Immature natural killer cell (primary cell): Measurements from ENCODE around the gene PDE3A. TPM values are rescaled to one million over a fixed set of nuclear protein-coding genes. Genes with fewer than 3 reads are reported as not detected.
A peak's percentile ranks its signal among the peaks of the same experiment; 100 is the strongest.
"Not testable (repeated sequence)": the region's sequence is repeated elsewhere in the genome, so short reads cannot be mapped to it uniquely, and the experiment has no call there.

ENCODE experiments used
- DNase-seq, 3 donors: peaks; one replicate each; pipeline ENCODE4 v3.0.0; 2022; ENCODE audit warnings: mixed read lengths in 1 of 3
- H3K27ac Mint-ChIP-seq, 6 donors: one replicate each; pipeline ENCODE4 v1.8.0; 2020; ENCODE audit warnings: mixed read lengths in 6 of 6, mild to moderate bottlenecking in 5 of 6, inconsistent platforms in 4 of 6, moderate library complexity in 3 of 6
- H3K27me3 Mint-ChIP-seq, 3 donors: one replicate each; pipeline ENCODE4 v1.8.0; 2020 to 2021; ENCODE audit warnings: low read depth in 3 of 3, mild to moderate bottlenecking in 3 of 3, mixed read lengths in 3 of 3, moderate library complexity in 3 of 3, inconsistent platforms in 1 of 3
- H3K36me3 Mint-ChIP-seq, 3 donors: one replicate each; pipeline ENCODE4 v1.8.0; 2020; ENCODE audit warnings: mixed read lengths in 3 of 3, inconsistent platforms in 2 of 3, mild to moderate bottlenecking in 2 of 3
- H3K4me1 Mint-ChIP-seq, 2 donors: one replicate each; pipeline ENCODE4 v1.8.0; 2020; ENCODE audit warnings: inconsistent platforms in 2 of 2, mild to moderate bottlenecking in 2 of 2, mixed read lengths in 2 of 2, moderate library complexity in 1 of 2
- H3K4me3 Mint-ChIP-seq, 5 donors: one replicate each; pipeline ENCODE4 v1.8.0; 2020; ENCODE audit warnings: mild to moderate bottlenecking in 5 of 5, mixed read lengths in 5 of 5, inconsistent platforms in 3 of 5, moderate library complexity in 3 of 5
- H3K9me3 Mint-ChIP-seq, 6 donors: one replicate each; pipeline ENCODE4 v1.8.0; 2020; ENCODE audit warnings: mild to moderate bottlenecking in 6 of 6, mixed read lengths in 6 of 6, inconsistent platforms in 4 of 6, moderate library complexity in 3 of 6
- polyA plus RNA-seq, 3 donors: library from polyadenylated mRNA; unstranded; fragments of 300-500 nt; fragmentation: Illumina TruSeq; gene quantifications; one replicate each; pipeline ENCODE4 v1.2.3, GENCODE V29; 2021

Gene PDE3A
- polyA plus RNA-seq: under 1 TPM in 1 of 3 donors, not detected in 2; 0.08 TPM

DNA sequence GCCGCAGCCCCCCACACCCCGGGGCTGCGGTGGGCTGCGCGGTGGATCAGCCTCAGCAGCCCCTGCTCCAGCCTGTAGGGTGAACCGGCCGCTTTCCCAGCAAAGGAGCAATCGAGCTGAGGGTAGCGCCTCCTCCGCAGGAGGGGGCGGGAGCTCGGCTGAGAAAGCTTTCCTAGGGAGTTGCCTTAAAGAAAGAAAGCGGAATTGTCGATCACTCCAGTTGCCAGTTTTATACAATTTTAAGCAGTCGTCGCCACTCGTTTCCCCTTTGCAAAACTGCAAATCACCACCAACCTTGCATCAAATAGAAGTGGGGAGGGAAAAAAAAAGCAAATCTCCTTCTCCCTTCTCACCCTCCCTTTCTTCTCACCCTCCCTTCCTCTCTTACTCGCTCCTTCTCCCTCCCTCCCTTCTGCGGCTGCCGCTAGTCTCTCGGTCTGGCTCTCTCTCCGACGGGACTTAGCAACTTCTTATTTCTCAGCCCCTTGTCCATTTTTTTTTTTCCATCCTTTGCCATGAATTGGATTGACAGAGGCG lies at the start of gene PDE3A:
Gene PDE3A, plus strand, starts transcription at position 424 of the 537 bp plus-strand sequence. CDS start 748 bp downstream, outside the sequence.
- peaks cover 9 to 22% (median 20%) of the 10 kb centered on the region in 3 donors for H3K27me3 Mint-ChIP-seq
- peaks cover 19 to 21% of the 10 kb centered on the region in 2 donors for H3K4me1 Mint-ChIP-seq
- H3K36me3 Mint-ChIP-seq: no peaks in the 10 kb centered on the region

DNA sequence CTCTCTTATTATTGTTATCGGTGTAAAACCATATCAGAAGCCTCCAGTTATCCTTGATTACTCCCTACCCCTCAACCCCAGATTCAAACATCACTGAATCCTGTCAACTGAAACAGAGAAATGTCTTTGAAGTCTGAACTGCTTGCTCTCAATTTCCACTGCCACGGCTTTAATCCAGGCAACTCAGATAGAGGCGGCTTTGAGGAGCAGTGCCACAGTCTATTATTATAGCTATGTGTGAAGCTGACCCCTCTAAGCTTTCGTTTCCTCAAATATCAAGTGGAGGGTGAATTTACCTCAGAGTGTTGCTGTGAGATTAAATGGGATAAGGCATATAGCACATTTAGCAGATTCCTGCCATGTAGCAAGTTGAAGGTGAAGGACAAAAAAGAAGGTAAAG lies 49.0 kb upstream of the PDE3A start:
- H3K4me3 Mint-ChIP-seq: no peak overlapping the region
- no peaks in the 10 kb centered on the region for H3K36me3 Mint-ChIP-seq
- no peak for DNase-seq
- H3K9me3 Mint-ChIP-seq: no peaks in the 10 kb centered on the region
- no peaks in the 10 kb centered on the region for H3K4me1 Mint-ChIP-seq
- H3K27ac Mint-ChIP-seq: no peak overlapping the region
- peaks cover 0 to 2% (median 0%) of the 10 kb centered on the region in 3 donors for H3K27me3 Mint-ChIP-seq

More for the DNA sequence above, at the start of gene PDE3A:
- Mint-ChIP-seq H3K27ac (no peak within 1 kb of the TSS), H3K9me3 (peaks cover 0 to 4% (median 0%) of the 10 kb centered on the region in 6 donors), H3K4me3 (peak within 1 kb of the TSS; percentile 74 to 87 (median 77))
- no peak for DNase-seq

DNA sequence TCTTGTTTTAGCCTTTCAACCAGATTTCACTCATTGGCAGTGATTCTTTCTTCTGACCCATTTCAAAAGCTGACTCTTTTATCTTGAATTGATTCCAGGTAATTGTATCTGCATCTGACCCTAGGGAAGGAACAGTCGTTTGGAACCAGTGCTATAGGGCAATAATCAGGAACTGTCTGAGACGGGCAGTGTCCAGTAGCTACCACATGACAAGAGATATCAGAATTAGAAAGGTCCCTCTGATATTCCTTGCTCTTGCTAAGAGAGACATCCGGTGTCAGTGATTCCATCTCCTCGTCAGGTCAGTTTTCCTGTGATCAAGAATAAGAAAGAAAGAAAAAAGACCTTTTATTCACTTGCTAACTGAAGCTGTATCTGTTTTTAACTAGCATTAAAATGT lies 47.8 kb upstream of the PDE3A start:
- Mint-ChIP-seq H3K4me3 (no peak overlapping the region), H3K27me3 (peaks cover 0 to 2% (median 0%) of the 10 kb centered on the region in 3 donors), H3K36me3 (no peaks in the 10 kb centered on the region), H3K9me3 (no peaks in the 10 kb centered on the region), H3K4me1 (no peaks in the 10 kb centered on the region), H3K27ac (no peak overlapping the region)
- no peak for DNase-seq

DNA sequence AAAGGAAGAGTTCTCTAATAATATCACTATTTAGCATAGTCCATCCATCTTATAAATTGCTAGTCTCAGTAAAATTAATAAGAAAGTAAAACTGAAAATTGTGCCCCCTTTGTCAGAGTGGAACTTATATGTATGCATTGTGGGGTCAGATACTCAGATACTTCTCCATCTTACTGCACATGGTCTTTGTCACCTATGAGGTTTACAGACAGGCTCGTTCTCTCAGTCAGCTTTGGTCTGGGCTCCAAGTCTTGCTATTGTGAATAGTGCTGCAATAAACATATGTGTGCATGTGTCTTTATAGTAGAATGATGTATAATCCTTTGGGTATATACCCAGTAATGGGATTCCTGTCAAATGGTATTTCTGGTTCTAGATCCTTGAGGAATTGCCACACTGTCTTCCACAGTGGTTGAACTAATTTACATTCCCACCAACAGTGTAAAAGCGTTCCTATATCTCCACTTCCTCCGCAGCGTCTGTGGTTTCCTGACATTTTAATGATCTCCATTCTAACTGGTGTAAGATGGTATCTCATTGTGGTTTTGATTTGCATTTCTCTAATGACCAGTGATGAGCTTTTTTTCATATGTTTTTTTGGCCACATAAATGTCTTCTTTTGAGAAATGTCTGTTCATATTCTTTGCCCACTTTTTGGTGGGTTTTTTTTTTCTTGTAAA lies 37.4 kb upstream of the PDE3A start:
- not testable (repeated sequence) for DNase-seq, H3K9me3 Mint-ChIP-seq, H3K27me3 Mint-ChIP-seq, H3K36me3 Mint-ChIP-seq
- Mint-ChIP-seq H3K4me1 (peaks cover 13 to 20% of the 10 kb centered on the region in 2 donors), H3K4me3 (peak overlapping the region; percentile 0 to 25 (median 15)), H3K27ac (peak overlapping the region in 1 of 6 donors; percentile 74)

DNA sequence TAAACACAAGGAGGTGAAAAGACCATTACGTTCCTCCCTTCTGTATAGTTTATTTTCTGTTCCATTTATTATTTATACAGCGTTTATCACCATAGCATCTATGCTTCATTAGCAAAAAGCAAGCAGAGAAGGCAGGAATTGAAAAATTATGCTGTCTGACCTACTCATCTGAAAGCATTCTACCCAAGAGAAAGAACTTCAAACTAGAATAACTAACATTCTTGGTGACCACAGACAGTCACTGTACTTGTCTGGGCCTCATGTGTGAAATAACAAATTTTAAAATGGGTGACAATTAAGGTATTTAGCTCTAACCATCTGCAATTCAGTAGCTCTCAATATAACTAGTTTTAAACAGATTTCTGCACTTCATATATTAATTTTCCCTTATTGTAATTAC lies 29.3 kb upstream of the PDE3A start:
- Mint-ChIP-seq H3K4me1 (no peaks in the 10 kb centered on the region), H3K4me3 (no peak overlapping the region), H3K36me3 (no peaks in the 10 kb centered on the region), H3K27ac (no peak overlapping the region), H3K9me3 (peaks cover 0 to 6% (median 5%) of the 10 kb centered on the region in 6 donors), H3K27me3 (peaks cover 0 to 4% (median 2%) of the 10 kb centered on the region in 3 donors)
- no peak for DNase-seq

DNA sequence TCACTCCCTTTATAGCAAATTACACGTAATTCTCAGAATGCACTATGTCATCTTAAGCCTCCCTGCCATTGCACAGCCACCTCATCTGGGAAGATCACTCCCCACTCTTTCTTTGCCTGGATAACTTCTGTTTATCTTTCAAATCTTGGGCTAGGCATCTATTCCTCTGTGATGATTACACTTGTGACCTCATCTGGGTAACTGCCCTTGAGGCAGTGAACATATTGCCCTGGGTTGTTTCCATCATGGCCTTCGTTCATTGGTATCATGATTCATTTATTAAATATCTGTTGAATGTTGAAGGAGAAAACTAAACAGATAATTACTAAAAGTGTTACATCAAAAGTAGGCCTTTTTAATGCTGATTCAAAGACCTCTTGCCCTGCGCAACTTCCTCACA lies 26.2 kb upstream of the PDE3A start:
- Mint-ChIP-seq H3K9me3 (peaks cover 0 to 2% (median 0%) of the 10 kb centered on the region in 6 donors), H3K4me3 (no peak overlapping the region), H3K36me3 (no peaks in the 10 kb centered on the region), H3K27ac (no peak overlapping the region), H3K27me3 (peaks cover 0 to 2% (median 0%) of the 10 kb centered on the region in 3 donors), H3K4me1 (no peaks in the 10 kb centered on the region)
- DNase-seq: no peak

DNA sequence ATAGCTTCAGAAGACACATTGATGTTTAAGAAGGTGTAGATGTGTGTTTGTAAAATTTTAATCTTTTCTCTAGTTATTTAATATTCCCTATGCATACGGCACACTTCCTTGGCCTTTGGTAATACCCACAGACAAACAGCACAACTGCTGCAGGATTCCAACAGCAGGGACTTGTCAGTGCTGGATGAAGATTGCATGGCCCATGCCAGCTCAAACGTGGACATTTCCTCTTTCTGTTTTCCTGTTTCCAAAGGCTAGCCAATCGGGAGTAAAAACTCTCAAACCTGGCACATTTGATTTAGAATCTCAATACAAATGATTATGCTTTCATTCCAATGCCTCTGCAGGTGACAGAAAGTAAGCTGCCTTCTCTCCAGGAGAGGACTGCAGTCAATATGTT lies 22.5 kb upstream of the PDE3A start:
- Mint-ChIP-seq H3K4me3 (no peak overlapping the region), H3K4me1 (no peaks in the 10 kb centered on the region), H3K27ac (no peak overlapping the region), H3K9me3 (peaks cover 0 to 2% (median 0%) of the 10 kb centered on the region in 6 donors), H3K27me3 (no peaks in the 10 kb centered on the region), H3K36me3 (no peaks in the 10 kb centered on the region)
- no peak for DNase-seq

DNA sequence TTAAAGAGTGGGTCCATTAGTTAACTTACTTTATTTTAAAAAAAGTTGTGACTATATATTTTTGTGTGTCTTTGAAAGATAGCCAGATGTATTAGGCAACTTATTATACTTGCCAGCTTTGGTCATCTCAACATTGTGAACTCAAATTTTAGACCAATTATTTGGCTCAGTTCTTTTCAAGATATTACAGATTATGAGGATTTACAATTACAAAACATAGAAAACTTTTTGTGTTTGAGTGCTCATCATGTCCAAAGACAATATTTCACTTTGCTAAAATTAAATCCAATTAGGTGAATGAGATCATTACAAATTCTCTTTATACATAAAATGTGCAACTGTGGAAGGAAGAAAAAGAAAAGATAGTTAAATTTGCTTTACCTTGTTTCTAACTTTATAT lies 18.3 kb upstream of the PDE3A start:
- peaks cover 0 to 4% (median 0%) of the 10 kb centered on the region in 6 donors for H3K9me3 Mint-ChIP-seq
- no peaks in the 10 kb centered on the region for H3K4me1 Mint-ChIP-seq
- no peak overlapping the region for H3K27ac Mint-ChIP-seq
- H3K4me3 Mint-ChIP-seq: no peak overlapping the region
- no peaks in the 10 kb centered on the region for H3K27me3 Mint-ChIP-seq
- H3K36me3 Mint-ChIP-seq: no peaks in the 10 kb centered on the region
- DNase-seq: no peak

DNA sequence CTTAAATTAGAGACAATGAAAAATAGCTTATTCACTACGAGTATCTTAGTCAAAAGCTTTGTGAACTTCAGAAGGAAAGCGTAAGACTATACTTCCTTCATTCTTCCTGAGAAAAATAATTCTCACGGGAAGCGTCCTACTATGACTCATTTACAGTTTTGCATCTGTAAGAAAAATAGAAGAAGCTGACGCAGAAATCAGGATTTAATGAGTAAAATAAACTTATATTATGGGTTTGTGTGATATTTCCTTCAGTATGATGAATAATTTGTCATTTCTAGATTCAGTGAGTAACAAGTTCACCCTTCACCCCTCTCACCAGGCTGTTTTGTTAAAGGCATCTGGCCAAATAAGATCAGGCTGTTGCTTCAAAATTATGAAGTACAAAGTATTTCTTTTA lies 17.8 kb upstream of the PDE3A start:
- Mint-ChIP-seq H3K36me3 (no peaks in the 10 kb centered on the region), H3K4me1 (no peaks in the 10 kb centered on the region), H3K9me3 (peaks cover 0 to 4% (median 0%) of the 10 kb centered on the region in 6 donors), H3K4me3 (no peak overlapping the region), H3K27ac (no peak overlapping the region), H3K27me3 (no peaks in the 10 kb centered on the region)
- DNase-seq: no peak

DNA sequence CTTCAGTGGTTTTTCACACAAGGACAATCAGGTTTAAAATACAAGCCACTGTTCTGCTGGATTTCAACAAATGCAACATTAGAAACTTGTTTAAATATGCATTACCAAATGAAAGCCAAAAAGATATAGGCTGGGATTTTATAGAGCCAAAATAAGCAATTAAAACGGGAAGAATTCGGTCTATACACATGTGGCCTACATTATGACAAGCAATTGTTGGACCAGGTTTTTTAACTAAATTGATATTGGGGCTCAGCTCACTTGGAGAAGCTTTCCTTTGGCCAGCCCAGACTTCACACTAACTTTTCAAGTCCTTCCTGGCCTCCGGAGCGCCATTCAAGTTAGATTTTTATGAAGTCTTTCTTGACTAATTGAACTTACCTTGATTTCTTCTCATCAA lies 16.9 kb upstream of the PDE3A start:
- H3K4me3 Mint-ChIP-seq: no peak overlapping the region
- no peak for DNase-seq
- H3K4me1 Mint-ChIP-seq: no peaks in the 10 kb centered on the region
- H3K27me3 Mint-ChIP-seq: no peaks in the 10 kb centered on the region
- H3K27ac Mint-ChIP-seq: no peak overlapping the region
- peaks cover 0 to 4% (median 0%) of the 10 kb centered on the region in 6 donors for H3K9me3 Mint-ChIP-seq
- H3K36me3 Mint-ChIP-seq: no peaks in the 10 kb centered on the region

DNA sequence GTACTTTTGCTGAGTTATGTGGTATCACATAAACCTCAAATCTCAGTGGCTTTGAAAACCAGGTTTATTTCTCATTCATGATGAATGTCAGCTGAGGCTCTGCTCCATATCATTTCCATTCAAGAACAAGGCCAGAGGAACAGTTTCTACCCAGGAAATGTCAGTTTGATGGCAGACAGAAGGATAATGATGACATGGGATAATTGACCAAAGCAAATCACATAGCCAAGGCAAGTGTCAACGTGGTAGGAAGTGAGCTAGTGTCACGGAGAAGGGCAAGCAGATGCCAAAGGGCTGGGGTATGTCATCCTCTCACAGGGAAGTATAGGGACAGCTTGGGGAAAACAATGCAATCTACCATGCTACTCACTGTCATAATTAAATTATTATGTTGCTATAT lies 12.3 kb upstream of the PDE3A start:
- Mint-ChIP-seq H3K4me1 (no peaks in the 10 kb centered on the region), H3K9me3 (peaks cover 0 to 5% (median 1%) of the 10 kb centered on the region in 6 donors), H3K36me3 (no peaks in the 10 kb centered on the region), H3K27ac (no peak overlapping the region), H3K27me3 (no peaks in the 10 kb centered on the region), H3K4me3 (no peak overlapping the region)
- DNase-seq: no peak

DNA sequence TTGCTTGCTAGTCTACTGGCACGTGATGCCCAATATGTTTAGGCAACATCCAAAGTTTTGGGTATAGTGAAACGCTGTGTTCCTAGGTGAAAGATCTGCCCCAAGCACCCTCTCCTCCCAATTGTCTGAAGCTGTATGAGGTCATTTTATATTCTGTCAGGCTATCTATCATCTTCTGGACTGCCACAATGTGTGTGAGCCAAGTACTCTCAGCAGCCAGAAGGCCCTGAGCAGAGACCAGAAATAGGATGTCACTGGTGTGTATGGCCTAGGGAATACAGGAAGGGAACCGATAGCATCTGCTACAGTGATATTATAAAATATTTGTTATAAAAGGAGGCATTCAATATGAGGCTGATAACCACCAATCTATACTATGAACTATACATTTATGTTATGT lies 7.9 kb upstream of the PDE3A start:
- H3K4me1 Mint-ChIP-seq: no peaks in the 10 kb centered on the region
- H3K36me3 Mint-ChIP-seq: no peaks in the 10 kb centered on the region
- H3K4me3 Mint-ChIP-seq: no peak overlapping the region
- peaks cover 0 to 5% (median 0%) of the 10 kb centered on the region in 6 donors for H3K9me3 Mint-ChIP-seq
- no peaks in the 10 kb centered on the region for H3K27me3 Mint-ChIP-seq
- H3K27ac Mint-ChIP-seq: no peak overlapping the region
- no peak for DNase-seq

DNA sequence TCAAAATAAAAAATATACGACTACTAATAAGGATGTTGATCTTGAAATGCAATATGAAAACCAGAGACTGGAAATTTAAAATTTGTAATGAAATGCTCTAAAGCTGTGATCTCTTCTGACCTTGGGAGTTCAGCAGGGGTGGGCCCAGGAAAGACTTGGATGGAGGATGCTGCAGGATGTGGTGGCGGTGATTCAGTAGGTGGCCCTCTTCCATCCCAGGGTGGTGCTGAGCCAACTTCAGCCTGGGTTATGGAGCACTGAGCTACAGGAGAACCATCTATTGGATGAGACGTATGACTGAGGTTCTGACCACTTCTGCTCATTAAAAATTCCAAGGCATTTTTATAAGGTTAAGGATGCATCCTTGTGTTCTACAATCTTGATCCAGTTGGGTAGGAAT lies 6.9 kb upstream of the PDE3A start:
- Mint-ChIP-seq H3K9me3 (peaks cover 0 to 5% (median 0%) of the 10 kb centered on the region in 6 donors), H3K27me3 (no peaks in the 10 kb centered on the region), H3K36me3 (no peaks in the 10 kb centered on the region), H3K27ac (no peak overlapping the region), H3K4me1 (no peaks in the 10 kb centered on the region), H3K4me3 (no peak overlapping the region)
- DNase-seq: no peak

DNA sequence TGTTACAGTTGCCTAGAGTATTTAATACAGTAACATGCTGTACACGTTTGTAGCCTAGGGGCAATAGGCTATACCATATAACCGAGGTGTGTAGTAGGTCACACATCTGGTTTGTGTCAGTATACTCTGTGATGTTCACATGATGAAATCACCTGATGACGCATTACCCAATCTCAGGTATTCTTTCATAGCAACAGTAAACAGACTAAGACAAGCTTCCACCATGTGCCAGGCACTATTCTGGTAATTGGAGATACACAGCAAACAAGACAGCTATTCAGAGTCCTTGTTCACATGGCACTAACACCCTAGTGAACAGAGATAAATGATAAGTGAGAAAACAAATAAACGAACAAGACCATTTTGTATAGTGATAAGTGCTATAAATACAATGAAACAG lies 3.8 kb upstream of the PDE3A start:
- DNase-seq: no peak
- no peak overlapping the region for H3K4me3 Mint-ChIP-seq
- no peaks in the 10 kb centered on the region for H3K36me3 Mint-ChIP-seq
- H3K9me3 Mint-ChIP-seq: no peaks in the 10 kb centered on the region
- H3K4me1 Mint-ChIP-seq: peaks cover 9 to 11% of the 10 kb centered on the region in 2 donors
- no peak overlapping the region for H3K27ac Mint-ChIP-seq
- peaks cover 6 to 12% (median 8%) of the 10 kb centered on the region in 3 donors for H3K27me3 Mint-ChIP-seq
